ENCODE data around the gene TMEM81.

TMEM81 gene, protein sequence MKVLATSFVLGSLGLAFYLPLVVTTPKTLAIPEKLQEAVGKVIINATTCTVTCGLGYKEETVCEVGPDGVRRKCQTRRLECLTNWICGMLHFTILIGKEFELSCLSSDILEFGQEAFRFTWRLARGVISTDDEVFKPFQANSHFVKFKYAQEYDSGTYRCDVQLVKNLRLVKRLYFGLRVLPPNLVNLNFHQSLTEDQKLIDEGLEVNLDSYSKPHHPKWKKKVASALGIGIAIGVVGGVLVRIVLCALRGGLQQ

DNA sequence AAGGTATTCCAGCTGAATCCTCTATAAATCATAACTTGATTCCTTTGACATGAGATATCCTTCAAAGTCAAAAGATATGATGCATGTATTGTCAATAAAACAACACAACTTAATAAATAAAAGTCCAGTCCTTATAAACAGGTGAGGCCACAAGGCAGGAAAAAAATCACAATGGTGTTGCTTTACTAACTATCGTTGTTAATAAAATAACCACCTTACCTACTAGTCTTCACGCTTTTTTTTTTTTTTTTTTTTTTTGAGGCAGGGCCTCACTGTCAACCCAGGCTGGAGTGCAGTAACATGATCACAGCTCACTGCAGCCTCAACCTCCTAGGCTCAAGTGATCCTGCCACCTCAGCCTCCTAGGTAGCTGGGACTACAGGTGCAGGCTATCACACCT is at the start of gene TMEM81:
Gene TMEM81 (minus strand): TSS at position 101 of the 400 bp plus-strand sequence. CDS start 140 bp downstream, outside the sequence.
- DNase-seq (ENCODE audit: low read depth in 2 of 2) = no peak

DNA sequence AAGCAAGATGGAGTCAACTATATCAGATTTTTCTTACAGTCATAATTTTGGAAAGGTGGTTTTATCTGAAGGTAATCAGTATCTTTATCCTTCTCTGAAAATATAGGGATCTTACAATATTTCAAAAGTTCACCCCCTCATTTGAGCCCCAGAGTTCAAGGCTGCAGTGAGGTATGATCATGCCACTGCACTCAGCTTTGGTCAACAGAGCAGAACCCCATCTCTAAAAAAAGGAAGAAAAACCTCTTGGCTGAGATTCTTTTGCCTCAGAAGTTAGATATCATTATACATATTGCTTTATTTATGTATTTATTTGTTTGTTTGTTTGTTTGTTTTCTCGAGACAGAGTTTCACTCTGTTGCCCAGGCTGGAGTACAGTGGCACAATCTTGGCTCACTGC is 49.0 kb upstream of the TMEM81 start:
- no peak for DNase-seq (ENCODE audit: low read depth in 2 of 2)

DNA sequence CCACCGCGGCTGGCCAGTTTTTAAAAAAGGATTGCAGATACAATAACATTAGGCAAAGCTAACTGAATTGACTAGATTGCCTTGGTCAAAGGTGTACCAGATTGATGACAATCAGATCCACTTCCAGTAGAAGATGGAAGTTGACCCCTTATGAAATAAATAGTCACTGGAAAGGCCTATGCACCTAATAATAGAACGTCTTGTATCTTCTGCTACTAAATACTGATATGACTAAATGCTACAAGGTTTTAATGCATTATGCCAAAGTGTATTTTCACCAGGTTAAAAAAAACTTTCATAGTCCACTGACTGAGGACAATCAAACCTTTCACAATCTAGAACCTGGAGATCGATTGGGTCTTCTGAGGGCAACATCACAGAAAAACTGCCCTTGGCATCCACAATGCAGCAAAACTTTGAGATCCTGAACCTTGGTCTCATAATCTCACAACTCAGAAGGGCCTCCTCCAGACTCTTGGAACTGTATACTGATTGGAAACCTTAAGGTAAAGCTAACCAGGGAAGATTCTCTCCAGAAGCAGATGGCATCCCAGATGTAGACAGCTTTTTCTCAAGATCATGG is 45.3 kb upstream of the TMEM81 start:
- DNase-seq (ENCODE audit: low read depth in 2 of 2) = no peak

DNA sequence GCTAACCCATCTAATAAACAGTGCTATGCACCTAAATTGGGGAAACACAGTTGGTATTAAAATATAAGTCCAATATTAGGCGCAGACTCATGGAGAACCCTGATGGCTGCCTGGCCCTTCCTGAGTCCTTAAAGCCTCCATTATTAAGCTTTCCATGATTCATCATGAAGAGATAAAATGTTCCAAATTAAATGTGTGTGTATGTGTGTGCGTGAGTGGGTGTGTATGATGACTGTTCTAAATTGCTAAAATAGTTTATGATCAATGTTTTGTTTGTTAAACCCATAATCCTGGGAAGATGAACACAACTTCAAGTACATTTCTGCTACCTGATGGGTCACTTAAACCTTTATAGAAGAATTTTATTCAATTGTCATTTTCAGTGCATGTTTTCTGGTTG is 43.8 kb upstream of the TMEM81 start:
- no peak for DNase-seq (ENCODE audit: low read depth in 2 of 2)

DNA sequence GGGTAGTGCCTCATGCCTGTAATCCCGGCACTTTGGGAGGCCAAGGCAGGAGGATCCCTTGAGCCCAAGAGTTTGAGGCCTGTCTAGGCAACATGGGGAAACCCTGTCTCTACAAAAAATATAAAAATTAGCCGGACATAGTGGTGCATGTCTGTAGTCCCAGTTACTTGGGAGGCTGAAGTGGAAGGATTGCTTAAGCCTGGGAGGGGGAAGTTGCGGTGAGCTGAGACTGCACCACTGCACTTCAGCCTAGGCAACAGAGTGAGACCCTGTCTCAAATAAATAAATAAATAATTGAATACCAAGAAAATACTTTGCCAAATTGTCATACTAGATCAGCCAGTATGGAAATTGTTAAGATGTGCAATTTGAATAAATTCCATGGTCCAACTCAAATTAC is 43.4 kb upstream of the TMEM81 start:
- DNase-seq (ENCODE audit: low read depth in 2 of 2) = no peak

DNA sequence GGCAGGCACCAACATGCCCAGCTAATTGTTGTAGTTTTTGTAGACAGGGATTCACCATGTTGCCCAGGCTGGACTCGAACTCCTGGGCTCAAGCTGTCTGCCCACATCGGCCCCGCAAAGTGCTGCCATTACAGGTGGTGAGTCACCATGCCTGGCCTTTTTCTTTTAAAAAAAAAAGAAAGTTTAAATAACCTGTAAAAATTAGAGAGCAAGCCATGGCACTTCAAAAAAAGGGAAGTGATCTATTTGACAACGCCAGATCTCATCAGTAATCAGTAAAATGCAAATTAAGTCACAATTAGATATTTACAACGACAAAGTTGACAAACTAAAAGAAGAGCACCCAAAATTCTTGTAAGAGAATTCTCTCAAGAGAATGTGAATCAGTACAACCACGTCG is 40.5 kb upstream of the TMEM81 start:
- DNase-seq (ENCODE audit: low read depth in 2 of 2) = no peak

DNA sequence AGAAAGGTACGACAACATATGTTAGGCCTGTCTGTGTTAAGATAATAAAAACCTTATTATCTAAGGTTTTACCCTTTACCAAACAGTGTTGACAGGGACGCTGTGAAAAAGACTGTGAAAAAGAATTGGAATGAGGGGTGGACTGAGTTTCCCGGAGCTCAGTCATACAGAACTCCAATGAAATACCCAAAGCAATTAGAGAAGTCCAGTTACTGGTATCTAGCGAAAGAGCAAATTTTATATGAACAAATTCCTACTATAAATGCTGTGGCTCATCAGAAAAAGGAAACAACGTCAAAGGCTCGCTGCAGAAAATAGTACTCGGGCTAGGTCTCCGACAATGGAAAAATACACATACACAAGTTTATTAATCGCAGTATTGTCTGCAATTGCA is 38.2 kb upstream of the TMEM81 start:
- DNase-seq (ENCODE audit: low read depth in 2 of 2) = no peak

DNA sequence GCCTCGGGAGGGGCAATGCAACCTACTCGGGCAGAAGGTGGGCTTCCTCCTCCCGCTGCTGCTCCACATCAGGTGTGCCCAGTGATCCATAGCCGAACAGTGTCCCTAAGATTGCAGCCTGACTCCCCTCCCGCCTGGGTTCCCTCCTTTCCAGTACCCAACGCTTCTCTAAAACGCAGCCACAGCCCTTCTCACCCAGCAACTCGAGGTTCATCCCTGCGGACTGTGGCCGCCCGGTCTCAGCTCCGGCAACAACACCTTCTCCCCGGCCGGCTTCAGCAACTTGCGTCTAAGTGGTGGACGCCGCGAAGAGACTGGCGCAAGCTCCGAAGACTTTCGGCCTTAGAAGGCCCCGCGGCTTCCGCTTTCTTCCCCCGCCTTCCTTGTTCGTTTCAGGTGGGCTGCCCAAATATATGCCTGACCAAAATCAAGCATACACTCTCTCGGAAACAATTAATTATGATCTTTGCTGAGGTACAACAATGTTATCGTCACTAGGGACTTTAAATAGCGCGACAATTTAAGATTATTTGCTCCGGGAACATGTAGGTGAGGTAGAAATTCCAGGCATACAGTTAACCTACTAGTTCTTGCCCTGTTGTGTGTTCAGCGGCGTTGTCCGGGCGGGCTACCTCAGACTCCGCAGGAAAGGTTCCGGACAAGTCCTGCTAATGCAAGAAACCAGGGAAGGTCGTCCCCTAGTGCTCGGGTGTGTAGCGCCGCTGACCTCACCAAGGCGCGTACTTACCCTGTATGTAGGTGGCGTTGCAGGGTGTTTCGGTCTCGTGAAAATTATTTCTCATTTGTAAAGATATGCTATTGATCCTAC is 37.6 kb upstream of the TMEM81 start, which contains the start of gene RBBP5:
Gene RBBP5 (minus strand): TSS at position 319 of the 829 bp plus-strand sequence. CDS start 105 bp downstream, at position 214.
- DNase-seq (ENCODE audit: low read depth in 2 of 2) = peak; percentile 89 to 91

DNA sequence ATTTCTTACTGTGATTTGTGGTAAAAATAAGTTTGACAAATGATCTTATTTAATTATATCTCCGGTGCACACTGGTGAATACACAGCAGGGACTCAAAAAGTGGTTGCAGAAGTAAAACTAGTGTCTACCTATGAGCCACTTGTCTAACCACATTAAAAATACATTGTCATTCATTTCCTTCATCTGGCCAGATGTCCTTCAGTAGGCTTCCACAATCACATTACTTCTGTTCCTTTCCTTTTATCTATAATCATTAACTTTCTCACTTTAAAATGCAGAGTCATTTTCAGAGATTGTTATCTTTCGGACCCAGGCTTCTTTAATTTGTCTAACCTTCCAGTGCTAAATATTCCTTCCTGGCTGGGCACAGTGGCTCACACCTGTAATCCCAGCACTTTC is 34.5 kb upstream of the TMEM81 start:
- DNase-seq (ENCODE audit: low read depth in 2 of 2) = no peak

DNA sequence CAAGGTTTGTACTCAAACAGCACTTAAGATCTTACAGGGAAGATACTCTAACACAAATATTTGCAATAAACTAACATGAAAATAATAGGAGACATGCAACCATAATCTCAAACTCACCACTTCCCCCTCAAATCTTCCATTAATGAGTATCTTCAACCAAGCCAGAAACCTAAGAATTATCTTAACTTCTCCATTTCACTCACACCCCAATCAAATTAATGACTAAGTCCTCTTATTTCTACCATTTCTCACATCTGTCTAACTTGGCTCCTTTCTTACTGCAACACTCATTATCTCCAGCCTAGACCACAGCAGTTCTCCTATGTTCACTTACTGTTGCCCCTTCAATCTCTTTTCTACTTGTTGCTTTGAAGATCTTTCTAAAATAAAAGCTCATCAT is 27.1 kb upstream of the TMEM81 start:
- no peak for DNase-seq (ENCODE audit: low read depth in 2 of 2)

DNA sequence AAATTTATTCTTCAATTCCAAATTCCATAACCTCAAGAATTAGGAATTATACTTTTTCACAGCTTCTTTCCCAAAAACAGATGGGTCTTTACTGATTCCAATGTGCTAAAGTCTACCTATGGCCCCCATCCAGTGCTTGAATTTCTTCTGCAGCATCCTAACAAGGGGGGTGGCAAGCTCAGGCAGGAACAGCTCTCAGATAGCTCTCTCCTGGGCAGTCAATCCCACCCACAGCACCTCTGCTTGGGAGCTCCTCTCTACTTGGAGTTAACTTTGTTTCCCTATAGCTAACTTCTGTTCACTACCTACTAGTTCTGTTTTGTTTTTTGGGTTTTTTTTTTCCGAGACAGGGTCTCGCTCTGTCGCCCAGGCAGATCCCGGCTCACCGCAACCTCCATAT is 25.5 kb upstream of the TMEM81 start:
- no peak for DNase-seq (ENCODE audit: low read depth in 2 of 2)

DNA sequence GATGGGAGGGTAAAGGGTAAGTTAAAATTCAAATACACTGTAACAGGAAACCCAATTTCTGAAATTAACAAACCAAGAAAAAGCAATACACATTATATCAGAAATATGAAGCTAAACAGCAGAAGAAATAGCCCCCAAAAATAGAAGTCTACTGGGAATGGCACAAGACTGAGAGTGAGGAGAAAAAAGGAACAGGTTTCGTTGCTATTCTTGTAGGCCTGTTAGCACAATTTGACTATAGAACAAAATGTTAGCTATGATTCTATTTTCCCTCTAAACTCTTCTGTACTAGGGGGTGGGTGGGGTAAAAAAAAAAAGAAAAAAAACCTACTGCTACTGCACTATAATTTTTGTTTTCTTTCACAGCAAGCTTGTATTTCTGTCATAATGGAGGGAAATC is 25.0 kb upstream of the TMEM81 start:
- no peak for DNase-seq (ENCODE audit: low read depth in 2 of 2)

DNA sequence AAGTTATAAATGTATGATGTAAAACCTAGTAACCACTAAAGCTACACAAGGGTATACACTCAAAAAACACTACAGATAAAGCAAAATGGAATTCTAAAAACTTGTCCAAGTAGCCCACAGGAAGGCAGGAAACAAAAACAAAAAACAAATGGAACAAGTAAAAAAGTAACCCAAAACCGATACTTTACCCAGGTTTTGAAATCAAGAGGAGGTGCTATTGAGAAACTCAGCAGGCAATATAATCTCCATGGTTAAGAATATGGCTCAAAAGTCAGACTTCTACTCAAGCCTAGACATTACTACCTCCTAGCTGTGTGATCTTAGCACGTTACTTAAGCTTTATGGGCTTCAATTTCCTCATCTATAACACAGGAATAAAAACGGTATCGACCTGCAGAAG is 24.2 kb upstream of the TMEM81 start:
- DNase-seq (ENCODE audit: low read depth in 2 of 2) = no peak

DNA sequence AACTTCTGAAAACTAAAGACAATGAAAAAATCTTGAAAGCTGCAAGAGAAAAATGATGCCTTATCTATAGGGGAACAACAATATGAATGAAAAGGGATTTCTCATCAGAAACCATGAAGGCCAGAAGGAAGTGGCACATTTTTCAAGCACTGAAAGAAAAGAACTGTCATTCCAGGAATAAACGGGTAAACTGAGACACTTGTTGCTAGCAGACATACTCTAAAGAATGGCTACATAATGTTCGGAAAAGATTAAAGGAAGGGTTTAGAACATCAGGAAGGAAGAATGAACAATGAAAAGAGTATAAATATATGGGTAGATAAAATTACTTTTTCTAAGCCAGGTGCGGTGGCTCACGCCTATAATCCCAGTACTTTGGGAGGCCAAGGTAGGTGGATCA is 23.1 kb upstream of the TMEM81 start:
- no peak for DNase-seq (ENCODE audit: low read depth in 2 of 2)

DNA sequence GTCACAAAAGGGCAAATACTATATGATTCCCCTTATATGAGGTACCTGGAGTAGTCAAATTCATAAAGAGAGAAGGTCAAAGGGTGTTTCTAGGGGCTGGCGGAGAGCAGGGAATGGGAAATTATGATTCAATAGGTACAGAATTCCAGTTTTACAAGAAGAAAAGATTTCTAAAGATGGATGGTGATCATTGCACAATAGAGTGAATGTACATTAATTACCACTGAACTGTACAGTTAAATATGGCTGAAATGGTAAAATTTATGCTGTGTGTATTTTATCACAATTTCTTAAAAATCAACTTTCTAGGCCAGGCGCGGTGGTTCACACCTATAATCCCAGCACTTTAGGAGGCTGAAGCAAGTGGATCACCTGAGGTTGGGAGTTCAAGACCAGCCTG is 18.1 kb upstream of the TMEM81 start:
- no peak for DNase-seq (ENCODE audit: low read depth in 2 of 2)

DNA sequence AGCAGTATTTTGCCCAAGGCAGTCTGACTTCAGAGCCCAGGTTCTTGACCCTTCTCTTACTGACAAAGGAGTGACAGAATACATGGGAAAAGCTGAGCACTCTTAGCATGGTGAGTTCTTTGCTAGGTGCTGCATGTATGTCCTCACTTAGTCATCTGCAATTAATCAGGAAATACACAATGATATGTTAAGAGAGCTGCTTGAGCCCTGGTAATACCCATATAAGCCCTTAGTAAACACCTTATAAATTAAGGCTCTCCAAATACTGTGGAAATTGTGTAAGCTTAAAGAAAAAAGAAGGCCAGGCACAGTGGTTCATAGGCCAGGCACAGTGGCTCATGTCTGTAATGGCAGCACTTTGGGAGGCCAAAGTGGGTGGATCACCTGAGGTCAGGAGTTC is 14.0 kb upstream of the TMEM81 start:
- DNase-seq (ENCODE audit: low read depth in 2 of 2) = no peak

DNA sequence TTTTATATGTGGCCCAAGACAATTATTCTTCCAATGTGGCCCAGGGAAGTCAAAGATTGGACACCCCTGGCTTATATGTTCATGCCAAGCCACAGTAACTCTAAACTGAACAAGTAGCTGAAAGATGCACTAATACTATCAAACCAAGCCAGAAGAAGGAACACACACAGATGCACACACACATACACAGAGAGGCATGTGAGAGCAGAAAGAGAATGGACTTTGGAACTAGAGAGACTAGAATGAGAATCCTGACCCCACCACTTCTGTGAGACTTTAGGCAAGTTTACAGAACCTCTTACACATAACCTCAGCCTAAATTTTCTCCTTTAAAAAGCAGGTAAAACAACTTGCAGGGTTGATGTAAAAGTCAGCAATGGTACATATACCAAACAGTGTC is 11.2 kb upstream of the TMEM81 start:
- no peak for DNase-seq (ENCODE audit: low read depth in 2 of 2)

DNA sequence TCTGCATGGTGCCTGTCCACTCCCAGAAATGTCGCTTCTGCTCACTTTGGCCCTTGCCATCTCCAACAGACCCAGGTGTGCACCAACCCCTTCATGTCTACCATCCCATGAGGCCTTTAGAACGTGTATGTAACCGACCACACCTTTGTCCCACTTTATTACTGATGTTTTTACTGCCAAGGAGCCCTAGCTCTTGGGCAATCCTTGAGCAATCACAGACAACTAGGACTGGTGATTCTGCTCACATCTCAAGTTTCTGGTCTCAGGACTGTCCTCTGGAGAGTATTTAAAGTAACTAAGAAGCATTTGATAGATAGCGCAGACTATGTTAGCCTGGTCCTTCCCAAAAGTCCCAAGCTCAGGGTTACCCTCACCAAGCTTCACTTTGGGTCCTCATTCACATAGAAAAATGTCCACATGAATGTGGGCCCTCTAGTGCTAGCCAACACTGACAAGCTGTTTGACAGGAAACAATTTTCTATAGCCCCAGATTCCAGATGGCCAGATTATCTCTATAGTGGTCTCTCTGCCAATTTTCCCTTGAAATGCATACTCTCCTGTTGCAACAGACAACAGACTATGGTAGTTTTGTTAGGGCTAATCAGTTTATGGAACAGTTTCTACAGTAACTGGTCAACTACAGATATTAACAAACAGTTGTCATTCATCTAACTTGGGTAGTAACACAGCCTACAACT is 6.9 kb upstream of the TMEM81 start:
- no peak for DNase-seq (ENCODE audit: low read depth in 2 of 2)

DNA sequence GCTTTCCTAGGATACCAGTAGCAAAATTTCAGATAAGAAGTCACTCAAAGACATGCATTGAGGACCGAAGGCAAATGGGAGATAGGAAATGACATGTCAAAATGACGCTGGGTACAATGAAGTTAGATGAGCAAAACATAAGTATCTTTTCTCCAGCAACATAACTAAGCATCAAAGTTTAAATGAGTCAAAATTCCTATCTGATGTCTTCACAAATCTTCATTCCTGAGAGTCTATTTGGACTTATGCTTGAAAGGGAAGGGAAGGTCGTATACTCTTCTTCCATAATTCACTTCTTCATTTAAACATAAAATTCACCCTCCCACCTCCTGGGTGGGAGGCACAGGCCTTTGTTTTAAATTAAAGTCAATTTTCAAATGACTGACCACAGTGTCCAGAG is 4.1 kb upstream of the TMEM81 start:
- no peak for DNase-seq (ENCODE audit: low read depth in 2 of 2)

DNA sequence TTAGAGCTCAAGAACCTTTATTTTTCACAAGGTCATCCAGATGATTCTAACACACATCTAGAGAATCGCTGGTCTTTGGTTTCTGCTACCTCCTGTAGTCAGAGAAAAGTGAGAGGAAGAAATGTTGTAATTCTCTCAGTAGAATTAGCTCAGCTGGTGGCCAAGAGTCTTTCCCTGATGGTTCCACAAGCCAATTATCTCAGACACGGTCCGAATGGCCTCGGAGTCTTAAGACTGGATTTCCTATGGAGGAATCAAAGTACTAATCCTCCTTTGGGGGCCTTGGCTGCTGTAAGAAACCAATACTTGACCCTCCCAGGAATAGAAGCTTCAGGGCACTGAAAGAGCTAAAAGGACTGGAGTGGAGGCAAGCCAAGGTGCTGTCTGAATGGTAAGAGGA is 1.8 kb downstream of the TMEM81 start:
- DNase-seq (ENCODE audit: low read depth in 2 of 2) = no peak

DNA sequence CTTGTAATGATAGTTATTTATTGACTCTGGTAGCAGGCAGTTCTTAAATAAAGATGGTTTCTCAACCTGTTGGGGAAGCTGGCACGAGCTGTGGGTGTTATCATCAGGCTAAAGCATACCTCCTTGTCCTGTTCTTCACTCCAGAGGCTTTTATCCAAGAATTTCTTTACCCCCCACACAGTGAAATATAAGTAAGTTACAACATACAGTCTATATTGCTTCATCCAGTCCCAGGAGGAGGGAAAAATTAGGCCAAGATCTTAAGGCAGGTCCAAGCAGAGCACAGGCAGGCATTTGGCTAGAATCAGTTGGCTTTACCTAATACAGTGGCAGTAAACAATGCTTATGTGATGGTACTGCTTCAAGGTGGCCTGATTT is 6.3 kb downstream of the TMEM81 start:
- DNase-seq (ENCODE audit: low read depth in 2 of 2) = no peak

DNA sequence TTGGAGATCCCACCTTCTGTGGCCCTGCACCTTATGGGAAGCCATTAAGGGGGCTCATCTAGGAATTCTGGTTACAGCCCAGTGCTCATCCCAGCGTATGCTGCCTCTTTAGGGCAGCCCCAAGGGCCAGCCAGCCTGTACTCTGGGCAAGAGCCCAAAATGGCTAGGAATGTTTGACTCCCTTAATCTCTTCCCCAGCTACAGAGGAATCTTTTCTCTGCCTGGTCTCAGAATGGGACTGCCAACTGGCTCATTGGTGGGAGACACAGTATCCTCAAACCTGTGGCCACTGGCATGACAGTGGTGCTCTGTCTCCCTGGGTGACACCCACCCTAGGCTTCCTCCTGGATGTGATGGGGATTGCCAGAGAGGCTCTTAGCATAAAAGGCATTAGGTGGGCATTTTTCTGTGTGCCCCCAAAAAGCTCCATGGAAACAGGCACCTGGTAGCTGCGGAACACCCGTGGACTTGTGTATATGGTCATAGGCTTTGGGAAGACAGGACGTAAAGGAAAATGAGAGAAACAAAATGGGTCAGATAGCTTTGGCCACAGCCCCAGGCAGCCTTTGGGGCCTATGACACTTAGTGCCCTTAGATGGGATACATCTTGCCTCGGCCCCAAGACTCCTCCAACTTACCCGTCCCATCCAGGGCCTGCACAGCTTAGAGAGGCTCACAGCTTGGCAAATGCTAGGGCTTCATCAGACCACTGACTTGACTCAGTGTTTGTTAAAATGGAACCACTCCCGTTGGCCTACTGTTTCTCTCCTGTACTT is 6.9 kb downstream of the TMEM81 start:
- DNase-seq (ENCODE audit: low read depth in 2 of 2) = no peak
